Stomach (tissue), 4 donors: Measurements from ENCODE around the gene TRAF3IP1.

Source experiments
- EP300 ChIP-seq: sonication (generic); formaldehyde crosslinking; IDR thresholded peaks from one replicate; pipeline ENCODE4 v1.6.1; 2017; ENCODE audit warnings: antibody characterized with exemption
- POLR2A ChIP-seq, 4 donors: fragments of 450-650 bp; IDR thresholded peaks; one replicate each; pipeline ENCODE4 v1.6.1; 2016; ENCODE audit warnings: antibody characterized with exemption in 4 of 4, control low read depth in 2 of 4, mild to moderate bottlenecking in 1 of 4, moderate library complexity in 1 of 4
- POLR2AphosphoS5 ChIP-seq, 3 donors: sonication (generic); formaldehyde crosslinking; IDR thresholded peaks; one replicate each; pipeline ENCODE4 v1.6.1; 2016; ENCODE audit warnings: antibody characterized with exemption in 3 of 3
- TF ChIP-seq, protein P1 (sequence below), 7 experiments: fragments of 450-650 bp in 4 of 7; fragments of 200-600 bp in 3 of 7; sonication (generic) in 3 of 7; IDR thresholded peaks; one replicate each; pipeline ENCODE4 v1.5.1; 2016 to 2019; ENCODE audit warnings: antibody characterized with exemption in 7 of 7, control low read depth in 2 of 7, mild to moderate bottlenecking in 1 of 7

DNA sequence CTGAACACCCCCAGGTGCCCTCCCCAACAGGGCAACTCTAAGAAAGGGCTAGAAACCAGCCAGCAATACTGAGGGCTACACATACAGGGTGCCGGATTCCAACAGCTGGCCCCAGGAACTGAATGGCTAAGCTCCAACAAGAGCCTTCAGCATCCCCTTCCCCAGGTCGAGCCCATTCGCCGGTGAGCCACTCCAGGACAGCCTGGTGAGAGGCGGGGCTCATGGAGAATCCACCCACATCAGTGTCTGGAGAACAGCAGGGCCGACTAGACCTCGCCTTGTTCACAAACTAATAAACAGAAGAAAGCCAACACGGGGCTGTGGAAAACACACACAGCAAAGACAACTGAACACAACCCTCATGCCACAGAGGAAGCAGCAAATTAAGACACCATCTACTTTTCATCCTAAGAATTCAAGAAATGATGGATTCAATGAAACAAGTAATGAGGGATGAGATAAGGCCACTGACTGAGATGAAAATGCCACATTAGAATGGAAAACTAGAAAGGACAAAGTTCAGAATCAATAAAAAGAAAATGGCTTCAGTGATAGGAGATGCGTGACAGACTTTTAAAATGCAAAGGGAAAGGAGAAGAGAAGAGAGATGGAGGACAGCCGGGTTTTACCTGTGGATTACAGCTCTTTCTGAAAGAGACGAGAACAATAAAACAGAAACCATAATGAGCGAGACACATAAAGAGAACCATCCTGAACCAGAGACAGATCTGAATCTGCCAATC lies 40.1 kb upstream of the TRAF3IP1 start:
- TF ChIP-seq, protein P1, sequence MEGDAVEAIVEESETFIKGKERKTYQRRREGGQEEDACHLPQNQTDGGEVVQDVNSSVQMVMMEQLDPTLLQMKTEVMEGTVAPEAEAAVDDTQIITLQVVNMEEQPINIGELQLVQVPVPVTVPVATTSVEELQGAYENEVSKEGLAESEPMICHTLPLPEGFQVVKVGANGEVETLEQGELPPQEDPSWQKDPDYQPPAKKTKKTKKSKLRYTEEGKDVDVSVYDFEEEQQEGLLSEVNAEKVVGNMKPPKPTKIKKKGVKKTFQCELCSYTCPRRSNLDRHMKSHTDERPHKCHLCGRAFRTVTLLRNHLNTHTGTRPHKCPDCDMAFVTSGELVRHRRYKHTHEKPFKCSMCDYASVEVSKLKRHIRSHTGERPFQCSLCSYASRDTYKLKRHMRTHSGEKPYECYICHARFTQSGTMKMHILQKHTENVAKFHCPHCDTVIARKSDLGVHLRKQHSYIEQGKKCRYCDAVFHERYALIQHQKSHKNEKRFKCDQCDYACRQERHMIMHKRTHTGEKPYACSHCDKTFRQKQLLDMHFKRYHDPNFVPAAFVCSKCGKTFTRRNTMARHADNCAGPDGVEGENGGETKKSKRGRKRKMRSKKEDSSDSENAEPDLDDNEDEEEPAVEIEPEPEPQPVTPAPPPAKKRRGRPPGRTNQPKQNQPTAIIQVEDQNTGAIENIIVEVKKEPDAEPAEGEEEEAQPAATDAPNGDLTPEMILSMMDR (IDR thresholded peaks at IDR 0.05) = no peak
- TF ChIP-seq EP300 = no peak
- TF ChIP-seq POLR2AphosphoS5 (IDR thresholded peaks at IDR 0.05) = no peak
- no peak for TF ChIP-seq POLR2A (IDR thresholded peaks at IDR 0.05)
